Activated CD8-positive, alpha-beta T cell treated with anti-CD3 and anti-CD28 coated beads, Interleukin-2, amount 10 ng/mL, durations not matched to agents 7 days and 5 days (primary cell): Measurements from ENCODE around the gene FGF6. TPM values are rescaled to one million over a fixed set of nuclear protein-coding genes. Genes with fewer than 3 reads are reported as not detected.

ENCODE experiments used
- ATAC-seq: fragments of 150-1000 bp; cut with Tn5 transposase; one replicate; pipeline ENCODE4 v1.10.0; 2021; ENCODE audit warnings: moderate library complexity
- CTCF ChIA-PET: fragments of 350-600 bp; sonication (Branson Sonifier 250); formaldehyde crosslinking; loops from one replicate; lab custom pipeline; 2021; ENCODE audit warnings: antibody characterized with exemption; lab: Charles Lee
- POLR2A ChIA-PET: fragments of 350-600 bp; sonication (Branson Sonifier 250); formaldehyde crosslinking; loops from one replicate; lab custom pipeline; 2021; ENCODE audit warnings: antibody characterized with exemption; lab: Charles Lee
- DNase-seq: peaks from one replicate; pipeline ENCODE4 v3.0.0-alpha.2; 2020
- H3K27ac Mint-ChIP-seq: one replicate; pipeline ENCODE4 v1.8.0; 2021; ENCODE audit warnings: mild to moderate bottlenecking, mixed read lengths
- H3K27me3 Mint-ChIP-seq: one replicate; pipeline ENCODE4 v1.8.0; 2021; ENCODE audit warnings: low read depth, mixed read lengths
- H3K36me3 Mint-ChIP-seq: one replicate; pipeline ENCODE4 v1.8.0; 2021; ENCODE audit warnings: low read depth, mixed read lengths
- H3K4me1 Mint-ChIP-seq: one replicate; pipeline ENCODE4 v1.8.0; 2021; ENCODE audit warnings: low read depth, mixed read lengths
- H3K4me3 Mint-ChIP-seq: one replicate; pipeline ENCODE4 v1.8.0; 2021; ENCODE audit warnings: mild to moderate bottlenecking, mixed read lengths
- H3K9me3 Mint-ChIP-seq: one replicate; pipeline ENCODE4 v1.8.0; 2022; ENCODE audit warnings: mixed read lengths; ENCODE audit not compliant: insufficient read depth
- total RNA-seq, 2 experiments: library from RNA; stranded (reverse); gene quantifications; one replicate each; pipeline ENCODE4 v1.2.3, GENCODE V29; 2021

The FGF6 gene
- total RNA-seq, 2 experiments from 2014 or later: not detected

- ChIA-PET POLR2A (no interaction called here), CTCF (no interaction called here)
- DNase-seq (no peak), ATAC-seq (no peak)
- Mint-ChIP-seq H3K36me3 (no peaks in the 10 kb centered on the region), H3K27me3 (peaks cover 5% of the 10 kb centered on the region), H3K9me3 (no peaks in the 10 kb centered on the region), H3K27ac (no peak overlapping the region), H3K4me1 (peaks cover 3% of the 10 kb centered on the region), H3K4me3 (no peak overlapping the region)
These were observed 13.7 kb downstream of the FGF6 start for GRCh38 chr12:4431866-4432265.

GRCh38 chr12:4431436-4431835 lies 14.2 kb downstream of the FGF6 start:
- ATAC-seq (no peak), DNase-seq (no peak)
- CTCF ChIA-PET: interaction anchor here (0.7 kb wide), 1 partner anchor 10 kb away, joined by 3 read pairs; no protein-coding TSS in a partner anchor
- H3K9me3 Mint-ChIP-seq: no peaks in the 10 kb centered on the region
- H3K4me1 Mint-ChIP-seq: peaks cover 3% of the 10 kb centered on the region
- H3K27ac Mint-ChIP-seq: no peak overlapping the region
- H3K27me3 Mint-ChIP-seq: peaks cover 5% of the 10 kb centered on the region
- no peak overlapping the region for H3K4me3 Mint-ChIP-seq
- POLR2A ChIA-PET: no interaction called here
- no peaks in the 10 kb centered on the region for H3K36me3 Mint-ChIP-seq

GRCh38 chr12:4424422-4424821 lies 21.2 kb downstream of the FGF6 start:
- ATAC-seq (no peak), DNase-seq (no peak)
- H3K27me3 Mint-ChIP-seq: no peaks in the 10 kb centered on the region
- H3K36me3 Mint-ChIP-seq: no peaks in the 10 kb centered on the region
- H3K4me1 Mint-ChIP-seq: peaks cover 4% of the 10 kb centered on the region
- H3K27ac Mint-ChIP-seq: no peak overlapping the region
- POLR2A ChIA-PET: no interaction called here
- CTCF ChIA-PET: interaction anchor here (1.2 kb wide), 1 partner anchor 10 kb away, joined by 3 read pairs; no protein-coding TSS in a partner anchor
- H3K4me3 Mint-ChIP-seq: no peak overlapping the region
- H3K9me3 Mint-ChIP-seq: no peaks in the 10 kb centered on the region

- Mint-ChIP-seq H3K27ac (no peak overlapping the region), H3K4me3 (no peak overlapping the region), H3K36me3 (no peaks in the 10 kb centered on the region), H3K4me1 (peaks cover 4% of the 10 kb centered on the region), H3K27me3 (peaks cover 4% of the 10 kb centered on the region), H3K9me3 (no peaks in the 10 kb centered on the region)
- ChIA-PET POLR2A (no interaction called here), CTCF (interaction anchor here (1.2 to 1.4 kb wide), 2 partner anchors 70 to 104 kb away, joined by 3 to 4 read pairs; no protein-coding TSS in a partner anchor)
- no peak for ATAC-seq
- DNase-seq: no peak
These were observed 22.0 kb downstream of the FGF6 start for GRCh38 chr12:4423528-4424195.

GRCh38 chr12:4422985-4423384 lies 22.6 kb downstream of the FGF6 start:
- CTCF ChIA-PET: interaction anchor here (0.7 to 1.4 kb wide), 5 partner anchors 26 to 108 kb away, joined by 3 to 7 read pairs (median 4); no protein-coding TSS in a partner anchor
- Mint-ChIP-seq H3K36me3 (no peaks in the 10 kb centered on the region), H3K27ac (no peak overlapping the region), H3K27me3 (peaks cover 5% of the 10 kb centered on the region), H3K4me3 (no peak overlapping the region), H3K4me1 (peaks cover 4% of the 10 kb centered on the region), H3K9me3 (no peaks in the 10 kb centered on the region)
- no peak for DNase-seq
- POLR2A ChIA-PET: no interaction called here
- no peak for ATAC-seq

- peaks cover 4% of the 10 kb centered on the region for H3K4me1 Mint-ChIP-seq
- ChIA-PET CTCF (interaction anchor here (0.6 to 1.6 kb wide), 19 partner anchors 8 to 333 kb away, joined by 3 to 7 read pairs (median 4); no protein-coding TSS in a partner anchor), POLR2A (no interaction called here)
- H3K9me3 Mint-ChIP-seq: no peaks in the 10 kb centered on the region
- DNase-seq: peak; percentile 41
- no peak overlapping the region for H3K27ac Mint-ChIP-seq
- H3K4me3 Mint-ChIP-seq: no peak overlapping the region
- no peak for ATAC-seq
- no peaks in the 10 kb centered on the region for H3K36me3 Mint-ChIP-seq
- peaks cover 12% of the 10 kb centered on the region for H3K27me3 Mint-ChIP-seq
These were observed 24.0 kb downstream of the FGF6 start for GRCh38 chr12:4421590-4422031.

- Mint-ChIP-seq H3K9me3 (no peaks in the 10 kb centered on the region), H3K36me3 (no peaks in the 10 kb centered on the region), H3K4me1 (peaks cover 13% of the 10 kb centered on the region), H3K27me3 (peaks cover 18% of the 10 kb centered on the region), H3K27ac (no peak overlapping the region), H3K4me3 (no peak overlapping the region)
- no peak for ATAC-seq
- no peak for DNase-seq
- ChIA-PET POLR2A (interaction anchor here (0.6 kb wide), 1 partner anchor 79 kb away, joined by 3 read pairs; no protein-coding TSS in a partner anchor), CTCF (interaction anchor here (0.8 to 1.6 kb wide), 12 partner anchors 10 to 534 kb away, joined by 3 to 9 read pairs (median 4); no protein-coding TSS in a partner anchor)
These were observed 25.4 kb downstream of the FGF6 start for GRCh38 chr12:4420138-4420670.

- Mint-ChIP-seq H3K27ac (no peak overlapping the region), H3K4me1 (peaks cover 23% of the 10 kb centered on the region), H3K36me3 (no peaks in the 10 kb centered on the region), H3K9me3 (no peaks in the 10 kb centered on the region), H3K4me3 (no peak overlapping the region), H3K27me3 (peaks cover 18% of the 10 kb centered on the region)
- POLR2A ChIA-PET: no interaction called here
- no peak for DNase-seq
- no peak for ATAC-seq
- CTCF ChIA-PET: no interaction called here
These were observed 26.7 kb downstream of the FGF6 start for GRCh38 chr12:4418913-4419312.

GRCh38 chr12:4417936-4418335 lies 27.7 kb downstream of the FGF6 start:
- no peak for DNase-seq
- ChIA-PET POLR2A (no interaction called here), CTCF (interaction anchor here (1.5 to 2.2 kb wide), 2 partner anchors 64 to 110 kb away, joined by 4 to 6 read pairs; no protein-coding TSS in a partner anchor)
- Mint-ChIP-seq H3K9me3 (no peaks in the 10 kb centered on the region), H3K27ac (no peak overlapping the region), H3K36me3 (no peaks in the 10 kb centered on the region), H3K4me1 (peaks cover 24% of the 10 kb centered on the region), H3K4me3 (no peak overlapping the region), H3K27me3 (peaks cover 23% of the 10 kb centered on the region)
- no peak for ATAC-seq

- ChIA-PET POLR2A (no interaction called here), CTCF (interaction anchor here (1.5 to 2.2 kb wide), 2 partner anchors 64 to 110 kb away, joined by 4 to 6 read pairs; no protein-coding TSS in a partner anchor)
- no peak overlapping the region for H3K27ac Mint-ChIP-seq
- DNase-seq: no peak
- peaks cover 24% of the 10 kb centered on the region for H3K27me3 Mint-ChIP-seq
- H3K36me3 Mint-ChIP-seq: no peaks in the 10 kb centered on the region
- peaks cover 24% of the 10 kb centered on the region for H3K4me1 Mint-ChIP-seq
- no peaks in the 10 kb centered on the region for H3K9me3 Mint-ChIP-seq
- ATAC-seq: no peak
- H3K4me3 Mint-ChIP-seq: no peak overlapping the region
These were observed 28.2 kb downstream of the FGF6 start for GRCh38 chr12:4417455-4417854.

- ChIA-PET CTCF (interaction anchor here (0.7 to 2.2 kb wide), 3 partner anchors 33 to 111 kb away, joined by 3 to 6 read pairs (median 4); no protein-coding TSS in a partner anchor), POLR2A (interaction anchor here (0.6 kb wide), 1 partner anchor 63 kb away, joined by 3 read pairs; no protein-coding TSS in a partner anchor)
- Mint-ChIP-seq H3K27me3 (peaks cover 36% of the 10 kb centered on the region), H3K36me3 (no peaks in the 10 kb centered on the region), H3K9me3 (no peaks in the 10 kb centered on the region), H3K27ac (no peak overlapping the region), H3K4me3 (no peak overlapping the region), H3K4me1 (peaks cover 24% of the 10 kb centered on the region)
- ATAC-seq (no peak), DNase-seq (no peak)
These were observed 29.3 kb downstream of the FGF6 start for GRCh38 chr12:4416276-4416675.

GRCh38 chr12:4412465-4412864 lies 33.1 kb downstream of the FGF6 start:
- POLR2A ChIA-PET: no interaction called here
- Mint-ChIP-seq H3K4me1 (peaks cover 24% of the 10 kb centered on the region), H3K4me3 (no peak overlapping the region)

More at GRCh38 chr12:4412465-4412864, 33.1 kb downstream of the FGF6 start:
- H3K27me3 Mint-ChIP-seq: peaks cover 39% of the 10 kb centered on the region
- no peaks in the 10 kb centered on the region for H3K9me3 Mint-ChIP-seq
- ATAC-seq: no peak
- no peak overlapping the region for H3K27ac Mint-ChIP-seq
- CTCF ChIA-PET: interaction anchor here (0.7 to 1.3 kb wide), 3 partner anchors 9 to 754 kb away, joined by 3 to 4 read pairs (median 3); no protein-coding TSS in a partner anchor
- no peak for DNase-seq
- H3K36me3 Mint-ChIP-seq: no peaks in the 10 kb centered on the region
